Transverse colon (tissue), 4 donors: Measurements from ENCODE around the gene APBB2.

Experiments used
- CTCF ChIP-seq, 5 experiments: fragments of 200-600 bp in 3 of 5; fragments of 450-650 bp in 2 of 5; sonication (generic) in 3 of 5; IDR thresholded peaks; 1 replicate in 2 of 5; 2 replicates in 3 of 5; pipeline ENCODE4 v1.5.1; 2016 to 2017; ENCODE audit warnings: antibody characterized with exemption in 5 of 5, inconsistent platforms in 3 of 5, mild to moderate bottlenecking in 2 of 5, moderate library complexity in 1 of 5
- POLR2A ChIP-seq: fragments of 450-650 bp; IDR thresholded peaks from one replicate; pipeline ENCODE4 v1.6.1; 2016; ENCODE audit warnings: antibody characterized with exemption, mild to moderate bottlenecking, moderate library complexity
- POLR2AphosphoS5 ChIP-seq, 3 donors: sonication (generic); formaldehyde crosslinking; IDR thresholded peaks; one replicate each; pipeline ENCODE4 v1.6.1; 2016; ENCODE audit warnings: antibody characterized with exemption in 3 of 3

- TF ChIP-seq POLR2A (no peak), POLR2AphosphoS5 (IDR thresholded peaks at IDR 0.05) (no peak), CTCF (IDR thresholded peaks at IDR 0.05) (no peak)
Observed at GRCh38 chr4:40845154-40845835, 369.0 kb downstream of the APBB2 start.
